ENCODE measurements around the gene CATSPERD. TPM values are rescaled to one million over a fixed set of nuclear protein-coding genes. Genes with fewer than 3 reads are reported as not detected.

The CATSPERD gene
- total and polyA plus RNA-seq, 2 of the 4 experiments (the other 2 are of a cell fraction), result not detected

GRCh38 chr19:5718037-5718578, 2.3 kb upstream of the CATSPERD start (continued):
- TF ChIP-seq RCOR1 (IDR thresholded peaks at IDR 0.05; ENCODE audit: insufficient replicate concordance, low read length), result no peak

DNA sequence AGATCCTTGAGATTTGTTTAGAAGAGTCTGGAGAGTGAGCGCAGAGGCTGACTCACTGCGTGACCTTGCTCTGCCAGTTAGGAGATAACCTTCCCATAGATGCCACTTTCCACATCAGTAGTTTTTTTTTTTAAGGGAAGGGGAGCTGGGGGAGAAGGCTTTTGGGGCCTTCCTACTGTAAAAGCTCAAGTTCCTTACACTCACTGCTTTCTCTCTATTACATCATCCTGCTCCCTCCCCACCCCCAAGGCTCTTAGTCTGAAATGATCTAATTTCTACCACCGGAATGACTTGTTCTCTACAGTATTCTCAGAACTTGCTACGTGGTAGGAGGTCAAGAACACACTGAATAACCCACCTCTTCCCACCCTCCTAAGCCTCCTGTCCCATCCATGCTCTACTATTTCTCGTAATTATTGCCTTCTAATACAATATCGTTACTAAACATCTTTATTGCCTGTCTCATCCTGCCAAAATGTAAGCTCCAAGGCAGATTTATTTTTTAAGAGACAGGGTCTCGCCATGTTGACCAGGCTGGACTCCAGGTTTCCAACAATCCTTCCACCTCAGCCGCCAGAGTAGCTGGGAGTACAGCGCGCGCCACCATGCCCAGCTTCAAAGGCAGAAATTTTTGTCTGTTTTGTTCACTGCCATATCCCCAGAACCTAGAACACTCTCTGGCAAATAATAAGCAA, 1.7 kb upstream of the CATSPERD start:
- Histone ChIP-seq H2BK5ac (ENCODE audit: low read depth, low read length, poor library complexity, severe bottlenecking) (peak overlapping the region; percentile 79), H4K8ac (ENCODE audit: low read depth in 2 of 2, low read length in 2 of 2) (peak overlapping the region; percentile 49 to 81; a peak in 3 of 4 replicates), H4K20me1 (ENCODE audit: insufficient read depth, low read length) (peaks cover 40% of the 10 kb centered on the region), H3K27me3 (ENCODE audit: control insufficient read depth, insufficient read depth, low read length) (no peaks in the 10 kb centered on the region), H2BK20ac (ENCODE audit: low read depth, low read length) (peak overlapping the region; percentile 51; the same call in 1 of the 2 replicates), H3K14ac (replicated peaks; ENCODE audit: low read depth, low read length) (peak overlapping the region; percentile 93), H3K27ac (ENCODE audit: insufficient read depth, low read length) (peak overlapping the region; percentile 74), H3K4me1 (ENCODE audit: control insufficient read depth, insufficient read depth, low read length) (peaks cover 4% of the 10 kb centered on the region), H2AK9ac (replicated peaks; ENCODE audit: low read depth, low read length, poor library complexity) (peak overlapping the region; percentile 94), H3K9me1 (ENCODE audit: insufficient read depth, low read length) (peaks cover 9% of the 10 kb centered on the region), H2AK5ac (ENCODE audit: low read depth, low read length) (peak overlapping the region; percentile 78), H2AFZ (replicated peaks; ENCODE audit: low read length, poor library complexity) (peak overlapping the region; percentile 16), H3K4me2 (ENCODE audit: low read depth, low read length) (peak overlapping the region; percentile 94), H2BK15ac (ENCODE audit: low read depth, low read length) (0 out of 3 replicates have a peak overlapping the region, but pooled peaks have one; percentile 25), H3K9ac (ENCODE audit: low read depth, low read length) (peak overlapping the region; percentile 89), H3K9me3 (ENCODE audit: control insufficient read depth, insufficient read depth, low read length) (no peaks in the 10 kb centered on the region), H3K4ac (ENCODE audit: low read depth, low read length) (peak overlapping the region; percentile 93), H3K79me1 (ENCODE audit: low read depth in 1 of 2, low read length in 2 of 2) (peaks cover 4 to 33% of the 10 kb centered on the region in 2 experiments; a peak in 3 of 4 replicates), H4K5ac (ENCODE audit: low read depth, low read length) (peak overlapping the region; percentile 3; the same call in 1 of the 2 replicates), H3K18ac (ENCODE audit: low read depth, low read length) (peak overlapping the region; percentile 1; the same call in 1 of the 2 replicates), H3K4me3 (ENCODE audit: insufficient read depth, low read depth, low read length) (peak overlapping the region; percentile 49), H3K36me3 (ENCODE audit: control insufficient read depth, insufficient read depth, low read length) (peaks cover 9% of the 10 kb centered on the region), H3K56ac (ENCODE audit: extremely low read depth, insufficient read depth, low read length) (peak overlapping the region; percentile 48), H4K91ac (ENCODE audit: insufficient read depth, low read depth, low read length) (peak overlapping the region; percentile 78), H3K23ac (ENCODE audit: low read depth, low read length) (peak overlapping the region; percentile 94), H2BK120ac (ENCODE audit: low read depth, low read length) (peak overlapping the region; percentile 81)
- intact Hi-C loops (cut with micrococcal nuclease) (no loop called here), in situ Hi-C loops (cut with MboI; ENCODE audit: low sequenced_read_pairs) (no loop called here), dilution Hi-C loops (cut with HindIII; ENCODE audit: low sequenced_read_pairs, unreplicated experiment) (no loop called here)
- POLR2A ChIA-PET (ENCODE audit: unreplicated experiment), result interaction anchor here (0.7 kb wide), 1 partner anchor 99 kb away, joined by 3 read pairs; no protein-coding TSS in a partner anchor
- ATAC-seq (ENCODE audit: low read depth) (peak; percentile 5; the same call in 1 of the 2 replicates), DNase-seq (peak; percentile 91)
- 12% methylated on average over 3 of the region's 11 CpGs; no CpG with 5 or more reads in 1 of the 2 experiments for WGBS, 2 experiments (ENCODE audit: extremely low coverage in 2 of 2, insufficient read length in 1 of 2)
- TSS peak; percentile 98 for BruUV-seq (replicated peaks)
- CTCF ChIA-PET, result interaction anchor here (1.2 kb wide), 1 partner anchor 32 kb away, joined by 4 read pairs; no protein-coding TSS in a partner anchor
- TF ChIP-seq USF2 (IDR thresholded peaks at IDR 0.05; ENCODE audit: low read depth, low read length) (no peak), FOS (IDR thresholded peaks at IDR 0.05; ENCODE audit: low read depth, low read length) (peak; percentile 38; the same call in 1 of the 2 replicates), MAFK (IDR thresholded peaks at IDR 0.05; ENCODE audit: low read depth, low read length) (no peak), RFX5 (IDR thresholded peaks at IDR 0.05; ENCODE audit: low read depth, low read length) (no peak), BHLHE40 (IDR thresholded peaks at IDR 0.05; ENCODE audit: low read depth, low read length) (peak; percentile 3; the same call in 1 of the 2 replicates), RCOR1 (IDR thresholded peaks at IDR 0.05; ENCODE audit: insufficient replicate concordance, low read length) (no peak), RAD21 (IDR thresholded peaks at IDR 0.05; ENCODE audit: low read length) (0 out of 2 replicates have a peak, but pooled peaks have one; percentile 0), CEBPB (IDR thresholded peaks at IDR 0.05; ENCODE audit: low read depth, low read length) (peak; percentile 92), NFE2L2 (IDR thresholded peaks at IDR 0.05; ENCODE audit: low read depth, low read length) (no peak), CHD1 (IDR thresholded peaks at IDR 0.05; ENCODE audit: low read depth, low read length) (peak; percentile 92), SMC3 (IDR thresholded peaks at IDR 0.05; ENCODE audit: low read depth, low read length) (no peak)
- TF ChIP-seq, protein P1, sequence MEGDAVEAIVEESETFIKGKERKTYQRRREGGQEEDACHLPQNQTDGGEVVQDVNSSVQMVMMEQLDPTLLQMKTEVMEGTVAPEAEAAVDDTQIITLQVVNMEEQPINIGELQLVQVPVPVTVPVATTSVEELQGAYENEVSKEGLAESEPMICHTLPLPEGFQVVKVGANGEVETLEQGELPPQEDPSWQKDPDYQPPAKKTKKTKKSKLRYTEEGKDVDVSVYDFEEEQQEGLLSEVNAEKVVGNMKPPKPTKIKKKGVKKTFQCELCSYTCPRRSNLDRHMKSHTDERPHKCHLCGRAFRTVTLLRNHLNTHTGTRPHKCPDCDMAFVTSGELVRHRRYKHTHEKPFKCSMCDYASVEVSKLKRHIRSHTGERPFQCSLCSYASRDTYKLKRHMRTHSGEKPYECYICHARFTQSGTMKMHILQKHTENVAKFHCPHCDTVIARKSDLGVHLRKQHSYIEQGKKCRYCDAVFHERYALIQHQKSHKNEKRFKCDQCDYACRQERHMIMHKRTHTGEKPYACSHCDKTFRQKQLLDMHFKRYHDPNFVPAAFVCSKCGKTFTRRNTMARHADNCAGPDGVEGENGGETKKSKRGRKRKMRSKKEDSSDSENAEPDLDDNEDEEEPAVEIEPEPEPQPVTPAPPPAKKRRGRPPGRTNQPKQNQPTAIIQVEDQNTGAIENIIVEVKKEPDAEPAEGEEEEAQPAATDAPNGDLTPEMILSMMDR (conservative IDR thresholded peaks at IDR 0.05; ENCODE audit: low read depth, low read length), result no peak
